Muscle of back (tissue), 13 donors: Measurements from ENCODE around the gene FGFBP2. TPM values are rescaled to one million over a fixed set of nuclear protein-coding genes. Genes with fewer than 3 reads are reported as not detected.

Source experiments
- DNase-seq, 3 donors: peaks; one replicate each; pipeline versions ENCODE4 v3.0.0 to v3.0.0-alpha.2; 2013
- long read RNA-seq, 9 donors: transcript quantifications; one replicate each; lab custom pipeline, GENCODE V29; 2026
- polyA plus RNA-seq, 10 donors: library from polyadenylated mRNA; unstranded; fragments of 120-200 nt; gene quantifications; one replicate each; pipeline ENCODE4 v1.2.1, GENCODE V29; 2013; ENCODE audit not compliant: insufficient read length in 10 of 10

Gene FGFBP2
- under 1 TPM in 9 of 10 donors, not detected in 1; 0.23 to 0.80 (median 0.33) TPM for polyA plus RNA-seq
- long read RNA-seq, donor 1 = 0 reads
- long read RNA-seq, donor 2 = 0 reads
- long read RNA-seq, donor 3 = 0 reads
- long read RNA-seq, donor 4 = 0 reads
- long read RNA-seq, donor 5 = 0 reads
- long read RNA-seq, donor 6 = 0 reads
- long read RNA-seq, donor 7 = 0 reads
- long read RNA-seq, donor 8, partial matches to known transcripts = 0 of 1 reads
- long read RNA-seq, donor 8, other reads (novel, unspliced or antisense) = 0 of 1 reads
- long read RNA-seq, donor 9 = 0 reads

GRCh38 chr4:15963001-15963451 lies at the start of gene FGFBP2:
Gene FGFBP2 (minus strand): TSS chr4:15963175. CDS start chr4:15963129, 46 bp downstream.
- peak in 2 of 3 donors; percentile 18 to 35 for DNase-seq

DNA sequence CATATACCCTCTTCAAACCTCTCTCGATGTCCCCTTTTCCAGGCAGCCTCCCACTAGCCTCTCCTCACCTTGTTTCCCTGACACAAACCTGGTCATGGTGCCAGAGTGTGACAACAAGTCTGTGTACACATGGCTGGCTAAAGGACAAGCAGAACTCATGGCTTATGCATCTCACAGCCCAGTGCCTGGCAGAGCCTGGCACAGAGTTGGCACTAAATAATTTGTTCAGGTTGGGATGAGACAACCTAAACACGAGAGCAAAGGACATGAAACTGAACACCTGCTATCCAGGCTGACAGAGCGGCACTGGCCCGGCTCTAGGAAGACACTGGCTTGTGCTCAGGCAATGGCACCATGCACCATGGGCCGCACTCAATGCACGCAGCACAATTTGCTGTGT lies 48.2 kb upstream of the FGFBP2 start:
- no peak for DNase-seq

- DNase-seq = no peak
Observed at GRCh38 chr4:16009153-16009552, 46.2 kb upstream of the FGFBP2 start.

DNA sequence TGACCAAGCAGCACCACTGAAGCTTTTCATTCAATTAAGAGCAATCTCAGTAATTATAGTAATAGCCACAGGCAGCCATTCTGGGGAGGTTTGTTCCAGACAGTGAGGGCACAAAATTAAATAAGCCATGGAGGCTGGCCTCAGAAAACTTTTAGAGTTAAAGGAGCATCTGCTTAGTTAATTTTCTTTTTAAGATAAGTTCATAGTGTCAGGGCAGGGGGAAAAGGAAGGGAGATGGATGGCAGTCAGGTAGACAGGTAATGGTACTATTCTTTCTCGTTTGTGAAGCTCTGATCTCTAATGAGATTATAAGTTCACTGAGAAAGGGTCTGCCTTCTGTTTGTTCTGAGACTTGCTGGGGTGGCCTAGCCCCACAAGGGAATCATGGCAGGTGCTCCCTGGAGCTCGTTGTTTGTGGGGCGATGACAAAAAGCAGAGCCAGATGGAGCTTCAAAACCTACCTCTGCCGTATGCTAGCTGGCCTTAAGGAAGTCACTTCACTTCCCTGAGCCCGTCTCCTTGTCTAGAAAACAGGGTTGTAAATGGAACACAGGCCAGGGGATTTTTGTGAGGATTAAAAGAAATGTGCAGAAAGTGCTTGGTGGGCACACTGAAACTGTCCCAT lies 44.6 kb upstream of the FGFBP2 start:
- DNase-seq = no peak

GRCh38 chr4:16006771-16007446 lies 43.9 kb upstream of the FGFBP2 start:
- no peak for DNase-seq

GRCh38 chr4:16005676-16006075 lies 42.7 kb upstream of the FGFBP2 start:
- no peak for DNase-seq

DNA sequence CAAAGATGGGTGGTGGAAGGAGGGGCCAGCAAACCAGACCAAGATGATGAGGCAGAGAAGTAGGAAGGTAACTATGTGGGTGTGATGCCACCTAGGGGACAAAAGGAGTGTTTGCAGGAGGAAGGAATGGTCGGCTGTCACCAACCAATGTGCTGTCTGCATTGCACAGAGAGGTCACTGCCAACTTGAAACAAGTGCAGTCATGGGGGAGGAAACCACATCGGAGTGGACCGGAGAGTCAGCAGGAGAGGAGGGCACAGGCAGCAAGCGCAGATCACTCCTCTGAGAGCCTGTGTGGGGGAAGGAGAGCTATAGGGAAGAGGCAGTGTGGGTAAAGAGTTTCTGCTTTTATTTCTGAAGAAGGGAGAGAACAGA lies 38.5 kb upstream of the FGFBP2 start:
- DNase-seq = peak; percentile 54 to 83 (median 75)

DNA sequence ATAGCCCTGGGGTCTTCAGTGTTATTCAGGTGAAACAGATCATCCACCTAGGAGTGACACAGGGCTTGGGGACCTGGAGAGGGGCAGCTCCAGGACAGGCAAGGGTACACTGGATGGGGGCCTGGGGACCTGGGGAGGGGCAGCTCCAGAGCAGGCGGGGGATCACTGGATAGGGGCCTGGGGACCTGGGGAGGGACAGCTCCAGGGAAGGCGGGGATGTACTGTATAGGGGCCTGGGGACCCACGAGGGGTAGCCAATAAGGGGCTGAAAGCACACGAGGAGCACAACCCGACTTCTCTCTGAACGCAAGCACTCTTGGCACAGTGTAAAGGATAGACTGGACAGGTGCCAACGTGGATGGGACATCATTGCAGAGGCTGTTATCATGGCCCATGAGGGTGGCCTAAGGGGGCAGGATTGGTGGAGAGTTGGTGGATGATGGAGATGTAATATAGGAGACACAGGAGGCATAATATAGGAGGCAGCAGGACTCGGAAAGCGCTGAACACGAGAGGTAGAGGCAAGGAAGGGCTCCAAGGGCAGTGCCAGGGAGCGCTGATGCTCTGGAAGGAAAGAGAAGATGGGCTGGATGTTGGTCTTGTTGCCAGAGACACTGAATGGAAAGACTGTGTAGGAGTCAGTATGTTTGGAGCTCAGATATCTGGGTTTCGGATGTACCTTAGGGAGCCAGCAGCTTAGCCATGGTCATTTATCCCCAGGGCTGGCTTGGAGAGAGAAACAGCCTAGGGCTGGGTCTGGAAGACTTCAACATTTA lies 37.9 kb upstream of the FGFBP2 start:
- peak in 1 of 3 donors; percentile 12 for DNase-seq

GRCh38 chr4:15996773-15997172 lies 33.8 kb upstream of the FGFBP2 start:
- DNase-seq = no peak

DNA sequence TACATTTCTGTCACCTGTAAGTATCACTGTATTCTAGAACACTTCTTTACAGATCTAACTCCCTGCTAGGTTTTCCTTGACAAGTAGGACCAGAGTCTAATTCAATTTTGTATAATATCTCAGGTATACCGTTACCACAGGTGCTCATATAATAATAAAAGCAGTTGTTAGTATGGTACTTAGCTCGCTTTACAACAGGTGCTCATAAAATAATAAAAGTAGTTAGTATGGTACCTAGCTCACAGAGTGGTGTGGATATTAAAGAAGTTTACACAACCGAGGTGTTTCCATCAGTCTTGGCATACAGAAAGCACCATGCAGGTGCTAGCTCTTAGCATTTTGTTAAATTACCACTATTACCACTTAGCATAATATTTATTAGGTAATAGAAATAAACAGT lies 32.9 kb upstream of the FGFBP2 start:
- no peak for DNase-seq

- DNase-seq = peak in 2 of 3 donors; percentile 13 to 40
Observed at GRCh38 chr4:15992167-15992485, 29.2 kb upstream of the FGFBP2 start.

DNA sequence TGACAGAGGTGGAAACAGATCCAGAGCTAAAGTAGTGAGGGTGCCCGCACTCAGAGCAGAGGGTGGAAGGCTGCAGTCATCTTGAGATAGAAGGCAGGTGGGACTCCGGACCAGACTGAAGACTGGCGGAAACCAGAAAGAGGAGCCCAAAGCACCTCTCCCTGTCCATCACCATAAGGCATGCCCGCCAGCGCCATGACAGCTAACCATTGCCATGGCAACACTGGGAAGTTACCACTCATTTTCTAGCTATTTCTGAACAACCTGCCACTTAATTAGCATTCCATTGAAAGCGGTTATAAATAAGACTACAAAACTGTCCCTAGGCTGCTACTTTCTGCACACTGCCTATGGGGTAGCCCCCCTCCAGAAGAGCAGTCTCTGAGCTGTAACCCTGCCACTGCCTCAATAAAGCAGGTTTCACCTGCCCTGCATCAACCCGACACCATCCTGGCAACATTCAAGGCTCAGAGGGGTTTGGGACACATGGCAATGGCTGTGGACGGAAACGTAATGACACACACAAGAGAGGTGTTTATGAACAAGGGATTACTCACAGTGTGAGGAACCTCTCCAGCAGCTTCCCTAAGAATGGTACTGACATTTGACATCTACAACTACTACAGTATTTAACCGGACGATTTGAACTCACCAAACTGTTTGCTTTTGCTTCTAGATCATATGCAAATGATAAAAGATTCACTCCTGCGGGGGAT lies 27.8 kb upstream of the FGFBP2 start:
- no peak for DNase-seq

- DNase-seq = peak; percentile 17 to 74 (median 48)
Observed at GRCh38 chr4:15989424-15989823, 26.4 kb upstream of the FGFBP2 start.

- DNase-seq = no peak
Observed at GRCh38 chr4:15988222-15988621, 25.2 kb upstream of the FGFBP2 start.

DNA sequence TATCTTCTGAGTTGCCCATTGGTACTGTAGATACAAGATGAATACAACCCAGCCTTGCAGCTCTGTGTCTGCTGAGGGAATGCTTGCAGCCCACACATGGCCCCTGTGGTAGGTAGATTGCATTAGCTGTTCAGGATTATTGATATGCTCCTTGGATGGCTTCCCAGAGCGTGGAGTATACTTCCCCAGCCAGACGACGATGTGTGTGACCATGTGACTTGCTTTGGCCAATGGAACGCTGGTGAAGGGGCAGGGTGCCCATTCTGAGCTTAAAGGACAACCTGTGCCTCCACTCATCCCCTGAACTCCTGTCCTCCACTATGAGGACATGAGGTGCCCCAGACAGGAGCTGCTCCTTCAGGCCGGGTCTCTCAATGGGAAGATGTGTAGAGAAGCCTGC lies 23.9 kb upstream of the FGFBP2 start:
- DNase-seq = no peak

GRCh38 chr4:15983610-15984009 lies 20.6 kb upstream of the FGFBP2 start:
- no peak for DNase-seq

DNA sequence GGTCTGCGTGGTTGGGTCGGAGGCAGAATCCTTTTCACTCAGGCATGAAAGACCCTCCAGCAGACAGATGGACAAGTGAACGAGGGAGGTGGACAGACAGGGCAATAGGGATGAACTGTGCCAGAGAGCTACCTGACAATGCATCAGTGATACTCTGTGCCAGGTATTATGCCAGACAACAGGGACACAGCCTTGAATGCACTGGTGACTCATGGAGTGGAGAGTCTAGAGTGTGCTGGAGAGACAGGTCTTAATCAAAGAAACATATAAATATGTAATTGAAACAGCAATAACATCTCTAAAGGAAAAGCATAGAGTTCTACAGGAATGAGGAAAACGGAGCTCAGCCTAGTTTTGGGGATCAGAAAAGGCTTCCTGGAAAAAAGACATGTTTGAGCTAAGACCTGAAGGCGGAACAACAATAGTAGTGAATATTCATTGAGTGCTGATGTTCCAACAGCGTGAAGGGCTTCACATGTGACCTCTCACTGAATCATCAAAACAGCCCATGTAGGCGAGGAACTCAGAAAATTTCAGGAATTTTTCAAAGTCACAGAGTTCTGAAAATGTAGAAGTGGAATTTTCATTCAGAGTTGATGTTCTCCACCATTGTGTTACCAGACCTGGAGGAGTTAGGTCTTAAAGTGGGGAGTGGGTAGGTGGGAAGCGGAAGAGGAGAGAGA lies 20.0 kb upstream of the FGFBP2 start:
- DNase-seq = no peak

DNA sequence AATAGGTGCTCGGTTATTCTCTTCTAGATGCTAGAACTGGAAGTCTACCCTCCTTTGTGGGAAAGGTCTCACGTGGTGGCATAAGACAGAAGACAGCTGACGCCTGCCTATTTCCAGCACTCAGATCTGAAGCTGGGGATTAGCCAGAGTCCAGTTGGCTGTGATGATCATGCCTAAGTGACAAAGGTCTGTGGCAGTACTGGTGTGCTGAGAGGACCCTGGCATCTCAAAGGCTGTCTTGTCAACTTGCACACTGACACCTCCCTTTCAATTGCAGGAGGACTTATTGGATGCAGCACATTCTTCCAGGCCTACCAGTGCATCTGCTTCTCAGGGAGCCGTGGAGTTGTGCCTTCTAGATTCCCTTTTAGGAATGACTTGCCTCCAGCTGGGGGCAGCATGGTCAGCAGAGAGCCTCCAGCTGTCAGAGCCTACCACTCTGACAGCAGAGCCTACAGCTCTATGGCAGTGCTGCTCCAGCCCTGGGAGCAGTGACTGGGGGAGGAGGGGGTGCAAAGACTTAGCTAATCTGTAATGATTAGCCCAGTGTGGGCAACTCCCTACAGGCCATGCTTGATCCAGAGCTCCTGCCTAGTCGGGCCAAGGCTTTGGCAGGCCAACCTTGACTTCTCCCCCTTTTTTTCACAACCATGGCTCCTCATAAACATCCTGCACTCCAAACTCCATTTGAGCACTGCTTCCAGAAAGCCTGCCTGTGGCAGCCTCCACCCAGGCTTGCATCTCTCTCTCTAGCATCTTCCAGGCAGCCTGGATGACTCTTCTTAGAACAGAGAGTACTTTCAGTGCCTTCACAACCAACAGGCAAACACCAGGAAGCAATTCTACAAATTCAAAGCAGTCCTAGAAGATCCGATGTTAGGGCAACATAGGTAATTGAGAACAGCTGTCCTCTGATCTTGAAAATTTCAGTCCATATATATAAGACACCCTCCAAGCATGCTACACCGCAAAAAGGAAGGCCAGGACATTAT lies 13.8 kb upstream of the FGFBP2 start:
- peak in 1 of 3 donors; percentile 23 for DNase-seq

DNA sequence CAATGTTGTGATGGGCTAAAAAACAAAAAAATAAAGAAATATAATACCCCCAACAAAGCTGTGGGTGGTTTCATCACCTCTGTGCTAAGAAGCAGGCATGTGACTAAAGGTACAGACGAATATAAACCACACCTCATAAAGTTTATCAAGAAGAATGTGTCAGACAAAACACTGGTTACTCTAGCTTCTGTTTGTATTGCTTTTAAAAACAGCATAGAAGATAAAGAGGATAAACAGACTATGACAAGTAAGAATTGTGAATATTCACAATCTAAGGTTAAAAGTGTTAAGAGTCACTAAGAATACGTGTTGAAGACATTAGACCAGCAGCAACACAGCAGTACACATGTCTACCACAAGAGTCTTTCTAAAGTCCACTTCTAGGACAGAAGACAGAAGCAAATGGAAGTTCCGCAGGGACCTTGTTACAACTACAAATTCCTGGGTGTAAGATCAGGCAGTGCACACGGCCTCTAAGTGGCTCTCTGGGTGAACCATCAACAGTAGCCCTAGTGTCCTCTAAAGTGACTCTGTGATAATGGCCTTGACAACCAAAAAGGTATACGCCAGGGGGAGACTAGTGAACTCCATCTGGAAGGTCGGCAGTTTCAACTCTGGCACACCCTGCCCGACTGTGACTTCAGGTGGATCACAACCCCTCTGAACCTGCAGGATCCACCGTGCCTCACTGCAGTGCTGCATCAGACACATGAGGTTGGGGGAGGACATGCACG lies 8.3 kb upstream of the FGFBP2 start:
- no peak for DNase-seq
